Fibroblast of skin of right biceps (primary cell): ENCODE data around the gene WWOX.

Source experiments
- DNase-seq: peaks from one replicate; pipeline ENCODE4 v3.0.0-alpha.2; 2013

WWOX gene

GRCh38 chr16:78985716-78986605 lies 886.5 kb downstream of the WWOX start:
- DNase-seq, result peak; percentile 5

- no peak for DNase-seq
Observed at GRCh38 chr16:78987666-78988065, 888.2 kb downstream of the WWOX start.

GRCh38 chr16:78988361-78988969 lies 889.0 kb downstream of the WWOX start:
- DNase-seq, result no peak

- DNase-seq, result no peak
Observed at GRCh38 chr16:78990309-78990701, 890.9 kb downstream of the WWOX start.

- DNase-seq, result no peak
Observed at GRCh38 chr16:78992001-78992400, 892.5 kb downstream of the WWOX start.

- no peak for DNase-seq
Observed at GRCh38 chr16:78993346-78993745, 893.9 kb downstream of the WWOX start.

GRCh38 chr16:78994135-78994745 lies 894.8 kb downstream of the WWOX start:
- no peak for DNase-seq

- DNase-seq, result no peak
Observed at GRCh38 chr16:78995441-78995840, 896.0 kb downstream of the WWOX start.

GRCh38 chr16:78996790-78997189 lies 897.3 kb downstream of the WWOX start:
- DNase-seq, result no peak

- no peak for DNase-seq
Observed at GRCh38 chr16:78998879-78999278, 899.4 kb downstream of the WWOX start.

GRCh38 chr16:79001156-79001967 lies 901.9 kb downstream of the WWOX start:
- DNase-seq, result no peak

- no peak for DNase-seq
Observed at GRCh38 chr16:79003026-79003609, 903.7 kb downstream of the WWOX start.

- no peak for DNase-seq
Observed at GRCh38 chr16:79004309-79004708, 904.9 kb downstream of the WWOX start.

- DNase-seq, result no peak
Observed at GRCh38 chr16:79005096-79005495, 905.6 kb downstream of the WWOX start.

GRCh38 chr16:79006206-79006605 lies 906.8 kb downstream of the WWOX start:
- DNase-seq, result no peak

GRCh38 chr16:79006765-79007164 lies 907.3 kb downstream of the WWOX start:
- DNase-seq, result no peak

- no peak for DNase-seq
Observed at GRCh38 chr16:79007614-79008013, 908.2 kb downstream of the WWOX start.

GRCh38 chr16:79008036-79008868 lies 908.8 kb downstream of the WWOX start:
- no peak for DNase-seq

GRCh38 chr16:79008869-79009179 lies 909.4 kb downstream of the WWOX start:
- DNase-seq, result no peak

- DNase-seq, result no peak
Observed at GRCh38 chr16:79009896-79010295, 910.4 kb downstream of the WWOX start.

- DNase-seq, result no peak
Observed at GRCh38 chr16:79011282-79011681, 911.8 kb downstream of the WWOX start.
